Frontal cortex (tissue), 4 donors: ENCODE results near the gene ACSL5. TPM values are rescaled to one million over a fixed set of nuclear protein-coding genes. Genes with fewer than 3 reads are reported as not detected.
A peak's percentile ranks its signal among the peaks of the same experiment; 100 is the strongest.
"Not testable (repeated sequence)": the region's sequence is repeated elsewhere in the genome, so short reads cannot be mapped to it uniquely, and the experiment has no call there.

Experiments used
- DNase-seq, 2 donors: peaks; one replicate each; pipeline ENCODE4 v3.0.0; 2012; ENCODE audit warnings: low spot score in 2 of 2
- FAIRE-seq: peaks from 2 replicates; lab custom pipeline; 2012; peaks lifted over from hg19 to GRCh38; lab: Jason Lieb, UNC
- total RNA-seq: library from RNA; depleted of rRNA; stranded (reverse); fragments of >200 nt; gene quantifications from one replicate; pipeline ENCODE4 v1.2.3, GENCODE V29; 2014
- donor health status: control.
- donor health status: control.
- donor health status: control.

The ACSL5 gene
- total RNA-seq, 1 donor from 2014 or later: 2.4 TPM

DNA sequence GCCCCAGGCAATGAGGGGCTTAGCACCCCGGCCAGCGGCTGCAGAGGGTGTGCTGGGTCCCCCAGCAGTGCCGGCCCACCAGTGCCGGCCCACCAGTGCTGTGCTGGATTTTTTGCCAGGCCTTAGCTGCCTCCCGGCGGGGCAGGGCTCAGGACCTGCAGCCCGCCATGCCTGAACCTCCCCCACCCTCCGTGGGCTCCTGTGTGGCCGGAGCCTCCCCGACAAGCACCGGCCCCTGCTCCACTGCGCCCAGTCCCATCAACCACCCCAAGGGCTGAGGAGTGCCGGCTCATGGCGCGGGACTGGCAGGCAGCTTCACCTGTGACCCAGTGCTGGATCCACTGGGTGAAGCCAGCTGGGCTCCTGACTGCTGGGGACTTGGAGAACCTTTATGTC is 3.5 kb upstream of the ACSL5 start:
- FAIRE-seq (no peak), DNase-seq (no peak)

DNA sequence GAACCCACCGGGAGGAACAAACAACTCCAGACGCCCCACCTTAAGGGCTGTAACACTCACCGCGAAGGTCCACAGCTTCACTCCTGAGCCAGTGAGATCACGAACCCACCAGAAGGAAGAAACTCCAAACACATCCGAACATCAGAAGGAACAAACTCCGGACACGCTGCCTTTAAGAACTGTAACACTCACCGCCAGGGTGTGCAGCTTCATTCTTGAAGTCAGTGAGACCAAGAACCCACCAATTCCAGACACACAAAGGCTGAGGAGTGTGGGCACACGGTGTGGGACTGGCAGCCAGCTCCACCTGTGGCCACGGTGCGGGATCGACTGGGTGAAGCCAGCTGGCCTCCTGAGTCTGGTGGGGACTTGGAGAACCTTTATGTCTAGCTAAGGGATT is 2.6 kb upstream of the ACSL5 start:
- not testable (repeated sequence) for FAIRE-seq

GRCh38 chr10:112372182-112372810 is 1.6 kb upstream of the ACSL5 start:
- not testable (repeated sequence) for DNase-seq, FAIRE-seq

More for the DNA sequence above, 2.6 kb upstream of the ACSL5 start:
- not testable (repeated sequence) for DNase-seq

DNA sequence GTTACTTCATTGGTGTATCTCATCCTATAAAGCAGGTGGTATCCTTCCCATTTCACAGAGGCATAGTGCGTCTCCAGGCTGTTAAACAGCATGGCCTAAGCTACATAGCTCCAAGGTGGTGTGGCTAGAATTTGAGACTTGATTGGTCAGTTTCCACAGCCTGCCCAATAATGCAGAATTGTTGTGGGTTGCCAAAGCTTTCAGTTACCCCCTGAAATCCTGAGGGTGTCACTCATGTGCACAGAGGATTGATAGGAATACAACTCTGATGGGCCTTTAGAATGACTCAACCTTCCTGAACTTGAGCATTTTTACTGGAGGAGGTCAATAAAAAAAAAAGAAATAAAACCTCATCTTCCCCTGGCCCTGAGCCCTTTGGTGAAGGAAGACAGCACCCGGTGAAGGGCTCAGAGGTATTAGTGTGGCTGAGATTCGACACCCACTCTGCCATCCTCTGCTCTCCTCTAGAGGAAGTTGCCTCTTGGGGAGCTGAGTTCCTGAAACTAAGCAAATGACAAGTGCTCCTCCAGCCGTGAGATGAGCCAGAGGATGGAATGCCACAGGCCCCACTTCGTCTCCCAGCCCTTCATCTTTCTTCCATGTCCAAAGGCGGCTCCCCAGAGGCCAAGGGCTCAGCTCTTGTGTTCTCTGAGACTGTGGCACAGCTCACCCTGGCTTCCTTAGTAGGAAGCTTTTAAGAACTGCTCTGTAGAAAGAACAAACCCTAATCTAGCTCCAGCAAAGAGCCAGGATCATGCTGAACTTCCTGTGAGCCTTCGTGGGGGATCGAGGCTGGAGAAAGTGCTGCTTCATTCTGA is 1.0 kb downstream of the ACSL5 start:
- DNase-seq (no peak), FAIRE-seq (no peak)

DNA sequence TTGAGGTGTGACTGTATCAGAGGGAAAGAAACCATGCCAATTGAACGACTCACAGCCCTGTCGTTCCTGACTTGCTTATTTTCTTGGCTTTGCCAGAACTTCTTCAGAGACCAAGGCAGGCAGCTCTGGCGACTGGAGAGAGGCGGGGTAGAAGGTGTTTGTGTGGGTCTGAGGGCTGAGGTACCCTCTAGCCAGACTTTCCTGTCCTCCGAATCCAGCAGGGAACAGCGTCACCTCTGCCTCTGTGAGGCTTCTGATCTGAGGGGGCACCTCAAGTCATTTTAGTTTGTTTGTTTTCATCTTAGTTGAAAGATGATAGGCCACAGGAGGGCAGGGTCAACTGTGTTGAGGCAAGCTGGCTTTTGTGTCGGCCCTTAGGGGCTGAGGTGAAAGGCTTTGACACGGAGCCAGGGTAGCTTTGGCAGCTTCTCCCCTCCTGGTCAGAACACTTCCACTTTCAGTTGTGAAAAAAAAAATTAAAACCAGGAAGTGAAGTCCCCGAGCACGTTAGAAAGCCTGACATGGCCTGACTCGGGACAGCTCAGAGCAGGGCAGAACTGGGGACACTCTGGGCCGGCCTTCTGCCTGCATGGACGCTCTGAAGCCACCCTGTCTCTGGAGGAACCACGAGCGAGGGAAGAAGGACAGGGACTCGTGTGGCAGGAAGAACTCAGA is 1.9 kb downstream of the ACSL5 start:
- DNase-seq (peak in 1 of 2 donors; percentile 25), FAIRE-seq (no peak)

DNA sequence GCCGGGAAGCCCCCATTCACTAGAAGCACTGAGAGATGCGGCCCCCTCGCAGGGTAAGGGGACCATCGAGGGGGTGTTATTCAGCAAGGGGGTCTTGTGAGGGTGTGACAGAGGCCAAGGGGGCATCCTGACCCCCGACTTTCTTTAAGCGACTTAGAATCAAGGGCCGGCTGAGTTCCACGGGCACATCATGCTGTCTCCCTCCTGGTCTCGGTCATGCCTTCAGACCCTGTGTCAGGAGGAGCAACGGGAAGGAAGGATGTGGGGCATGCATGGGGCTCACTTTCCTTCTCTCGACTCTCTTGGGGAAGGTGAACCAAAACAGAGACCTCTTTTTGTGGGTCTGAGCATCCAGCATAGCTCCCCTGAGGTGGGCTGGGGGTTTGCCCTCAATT is 2.5 kb downstream of the ACSL5 start:
- FAIRE-seq: no peak
- DNase-seq: no peak

- not testable (repeated sequence) for DNase-seq, FAIRE-seq
Measured at GRCh38 chr10:112377116-112377515, 3.2 kb downstream of the ACSL5 start.

- FAIRE-seq (no peak), DNase-seq (no peak)
Measured at GRCh38 chr10:112379635-112380296, 5.8 kb downstream of the ACSL5 start.

DNA sequence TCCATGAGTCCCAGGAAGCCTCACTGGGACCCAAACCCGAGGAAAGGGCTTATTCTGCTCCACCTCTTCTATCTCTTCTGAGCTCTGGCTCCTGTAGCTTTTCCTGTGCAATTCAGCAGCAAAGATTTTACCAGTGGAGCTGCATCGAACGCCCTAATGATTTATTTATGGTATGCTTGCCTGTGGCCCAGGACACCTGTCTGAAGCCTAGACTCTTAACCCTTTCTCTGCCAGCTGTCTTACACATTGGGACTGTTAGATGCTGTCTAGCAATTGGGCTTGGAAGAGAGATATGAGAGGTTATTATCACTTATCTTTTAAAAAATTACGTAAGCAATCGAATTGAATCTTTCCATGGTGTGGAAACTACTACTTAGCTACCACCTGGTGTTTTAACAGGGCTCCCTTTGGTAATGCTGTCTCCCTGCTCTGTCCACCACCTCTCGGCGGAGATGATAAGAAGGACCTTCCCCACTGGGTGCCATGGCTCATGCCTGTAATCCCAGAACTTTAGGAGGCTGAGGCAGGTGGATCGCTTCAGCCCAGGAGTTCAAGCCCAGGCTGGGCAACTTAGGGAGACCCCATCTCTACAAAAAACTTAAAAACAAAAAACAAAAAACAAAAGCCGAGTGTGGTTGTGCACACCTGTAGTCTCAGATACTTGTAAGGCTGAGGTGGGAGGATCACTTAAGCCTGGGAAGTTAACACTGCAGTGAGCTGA is 8.8 kb downstream of the ACSL5 start:
- DNase-seq (no peak), FAIRE-seq (no peak)

- no peak for FAIRE-seq
- DNase-seq: no peak
Measured at GRCh38 chr10:112383325-112383724, 9.4 kb downstream of the ACSL5 start.

GRCh38 chr10:112384141-112384540 is 10.2 kb downstream of the ACSL5 start:
- DNase-seq: no peak
- FAIRE-seq: no peak

DNA sequence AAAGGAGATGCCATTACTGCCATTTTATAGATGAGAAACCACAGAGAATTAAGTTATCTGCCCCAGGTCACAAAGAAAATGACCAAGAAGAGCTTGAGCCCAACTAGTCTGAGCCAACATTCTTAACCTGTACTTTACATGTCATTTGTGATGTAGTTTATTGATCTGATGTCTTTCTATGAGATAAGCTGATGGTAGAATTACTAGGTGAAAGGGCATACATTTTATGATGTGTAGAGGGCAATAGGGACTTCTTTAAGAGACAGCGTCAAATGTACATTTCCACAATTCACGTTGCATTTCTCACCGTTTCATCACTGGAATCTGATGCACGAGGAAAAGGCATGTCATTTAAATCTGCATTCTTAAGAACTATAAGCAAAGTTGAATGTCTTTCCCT is 11.3 kb downstream of the ACSL5 start:
- DNase-seq (no peak), FAIRE-seq (no peak)

DNA sequence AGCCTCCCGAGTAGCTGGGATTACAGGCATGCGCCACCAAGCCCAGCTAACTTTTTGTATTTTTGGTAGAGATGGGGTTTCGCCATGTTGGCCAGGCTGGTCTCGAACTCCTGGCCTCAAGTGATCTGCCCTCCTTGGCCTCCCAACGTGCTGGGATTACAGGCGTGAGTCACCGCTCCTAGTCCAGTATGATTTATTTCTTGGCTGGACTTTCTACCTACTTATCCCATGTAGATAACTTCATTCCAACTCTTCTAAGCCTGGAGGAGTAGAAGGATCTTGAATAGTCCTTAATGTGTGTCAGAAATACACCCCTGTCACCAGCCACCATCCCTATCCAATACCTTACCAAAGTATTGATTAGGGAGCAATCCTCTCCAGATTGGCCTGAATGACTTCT is 14.1 kb downstream of the ACSL5 start:
- not testable (repeated sequence) for FAIRE-seq, DNase-seq

GRCh38 chr10:112388548-112388947 is 14.6 kb downstream of the ACSL5 start:
- no peak for DNase-seq
- FAIRE-seq: no peak

DNA sequence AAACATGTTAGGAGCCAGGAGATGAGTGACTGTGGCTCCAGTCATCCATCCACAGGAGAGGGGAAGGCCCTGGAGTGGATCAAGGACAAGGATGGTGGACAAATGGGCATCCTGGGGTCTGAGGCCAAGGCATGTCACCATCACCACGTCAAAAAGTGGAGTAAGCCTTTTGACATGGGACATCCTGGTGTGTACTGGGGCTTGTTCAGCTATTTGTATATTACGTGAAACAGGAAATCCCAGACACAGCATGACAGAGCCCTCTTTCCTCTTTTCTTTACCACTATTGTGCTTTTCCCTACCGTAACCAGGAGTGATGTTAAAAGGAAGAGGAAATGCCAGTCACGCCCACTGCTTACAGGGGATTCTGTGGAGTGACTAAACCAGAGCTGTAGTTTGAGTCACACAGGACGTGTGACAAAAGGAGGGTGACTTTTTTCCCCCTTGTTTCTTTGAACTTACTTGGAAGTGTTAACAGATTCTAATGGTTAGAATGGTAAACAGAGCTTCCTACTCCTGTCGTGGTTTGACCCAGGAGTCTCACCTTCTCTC is 15.4 kb downstream of the ACSL5 start:
- FAIRE-seq: no peak
- DNase-seq: no peak

DNA sequence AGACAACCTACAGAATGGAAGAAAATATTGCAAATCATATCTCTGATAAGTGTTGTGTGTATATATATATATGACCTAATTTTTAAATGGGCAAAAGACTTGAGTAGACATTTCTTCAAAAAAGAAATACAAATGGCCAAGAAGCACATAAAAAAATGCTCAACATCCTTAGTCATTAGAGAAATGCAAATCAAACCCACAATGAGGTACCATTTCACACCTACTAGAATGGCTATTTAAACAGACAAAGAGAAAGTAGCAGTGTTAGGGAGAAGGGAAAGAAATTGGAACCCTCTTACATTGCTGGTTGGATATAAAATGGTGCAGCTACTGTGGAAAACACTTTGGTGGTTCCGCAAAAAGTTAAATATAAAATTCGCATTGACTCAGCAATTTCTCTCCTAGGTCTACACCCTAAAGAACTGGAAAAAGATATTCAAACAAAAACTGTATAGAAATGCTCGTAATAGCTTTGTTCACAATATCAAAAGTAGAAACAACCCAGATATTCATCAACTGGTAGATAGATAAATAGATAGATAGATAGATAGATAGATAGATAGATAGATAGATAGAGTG is 16.3 kb downstream of the ACSL5 start:
- FAIRE-seq (no peak), DNase-seq (no peak)

DNA sequence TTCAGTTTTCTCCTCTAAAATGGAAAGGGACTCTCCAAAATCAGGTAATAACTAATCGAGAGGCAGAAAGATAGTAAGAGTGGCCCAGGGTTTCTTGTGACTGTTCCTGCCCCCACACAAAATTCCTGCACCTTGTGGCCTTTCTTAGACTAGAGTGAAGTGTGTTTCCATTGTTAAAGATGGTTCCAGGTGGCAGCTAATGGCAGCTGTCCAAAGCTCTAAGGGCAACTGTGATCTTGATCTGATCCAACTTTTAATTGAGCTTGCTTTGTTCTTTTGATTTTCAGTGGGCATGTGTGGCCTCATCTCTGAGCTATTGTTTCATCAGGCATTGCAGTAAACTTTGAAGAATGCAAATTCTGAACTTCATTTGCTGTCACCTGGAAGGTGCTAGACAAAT is 19.4 kb downstream of the ACSL5 start:
- FAIRE-seq (no peak), DNase-seq (no peak)

DNA sequence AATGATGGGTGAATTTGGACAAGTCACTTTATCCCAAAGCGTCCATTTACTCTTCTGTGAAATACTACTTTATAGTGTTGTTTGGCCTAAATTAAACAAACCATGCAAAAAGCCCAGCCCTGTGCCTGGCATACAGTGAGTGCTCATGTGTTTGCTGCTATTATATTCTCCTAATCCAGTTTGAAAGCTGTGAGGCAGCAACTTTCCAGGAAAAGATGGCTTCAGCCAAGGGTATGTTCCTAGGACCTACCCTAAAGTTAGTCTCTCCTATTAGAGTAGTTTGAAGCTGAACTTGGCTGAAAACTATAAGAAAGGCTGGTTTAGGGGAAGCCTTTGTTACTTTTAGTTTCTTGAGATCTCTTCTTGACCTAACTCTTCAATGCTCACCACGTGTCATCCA is 19.9 kb downstream of the ACSL5 start:
- DNase-seq: no peak
- FAIRE-seq: no peak

DNA sequence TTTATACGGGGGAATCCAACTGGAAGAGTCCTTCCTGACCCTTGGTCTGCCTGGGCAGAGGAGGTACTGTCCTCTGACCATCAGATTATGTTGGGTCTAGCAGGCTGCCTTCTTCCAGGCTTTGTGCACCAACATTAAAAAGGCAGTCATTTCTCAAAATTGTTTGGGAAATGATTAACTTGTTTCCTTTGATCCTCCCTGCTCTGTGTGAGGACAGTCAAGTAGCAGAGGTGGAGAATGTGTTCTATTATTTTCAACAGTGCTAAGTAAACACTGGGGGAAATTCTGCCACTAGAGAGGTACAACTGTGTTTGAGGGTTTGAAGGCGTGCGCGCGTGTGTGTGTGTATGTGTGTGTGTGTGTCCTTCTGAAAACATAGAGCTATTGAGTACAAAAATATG is 20.6 kb downstream of the ACSL5 start:
- no peak for DNase-seq
- FAIRE-seq: no peak
